ENCODE data around the gene NCF4.

The NCF4 gene

GRCh38 chr22:36860821-36861659 lies at the start of gene NCF4:
Gene NCF4 (plus strand): TSS chr22:36861006. CDS start chr22:36861172, 166 bp downstream.
- DNase-seq (peak; percentile 74 to 80), ATAC-seq (peak; percentile 89)
- Mint-ChIP-seq H3K4me3 (peak within 1 kb of the TSS; percentile 51 to 75), H3K9me3 (no peaks in the 10 kb centered on the region), H3K27me3 (peaks cover 21% of the 10 kb centered on the region), H3K27ac (peak within 1 kb of the TSS; percentile 81 to 97), H3K4me1 (peaks cover 74% of the 10 kb centered on the region)

GRCh38 chr22:36811094-36811800 lies 49.6 kb upstream of the NCF4 start:
- H3K27ac Mint-ChIP-seq = no peak overlapping the region
- no peak for DNase-seq
- no peak overlapping the region for H3K4me3 Mint-ChIP-seq
- H3K4me1 Mint-ChIP-seq = peaks cover 21% of the 10 kb centered on the region
- no peak for ATAC-seq
- no peaks in the 10 kb centered on the region for H3K9me3 Mint-ChIP-seq
- H3K27me3 Mint-ChIP-seq = peaks cover 37% of the 10 kb centered on the region

GRCh38 chr22:36814801-36815200 lies 46.0 kb upstream of the NCF4 start:
- Mint-ChIP-seq H3K9me3 (no peaks in the 10 kb centered on the region), H3K27me3 (peaks cover 73% of the 10 kb centered on the region), H3K4me1 (peaks cover 14% of the 10 kb centered on the region), H3K27ac (no peak overlapping the region), H3K4me3 (no peak overlapping the region)
- ATAC-seq (no peak), DNase-seq (no peak)

GRCh38 chr22:36815558-36816338 lies 45.1 kb upstream of the NCF4 start:
- Mint-ChIP-seq H3K27ac (no peak overlapping the region), H3K4me1 (peaks cover 14% of the 10 kb centered on the region), H3K27me3 (peaks cover 82% of the 10 kb centered on the region), H3K4me3 (peak overlapping the region in 1 of 2 donors; percentile 57), H3K9me3 (no peaks in the 10 kb centered on the region)
- DNase-seq = peak in 1 of 2 donors; percentile 8
- no peak for ATAC-seq

- ATAC-seq (no peak), DNase-seq (no peak)
- peaks cover 85% of the 10 kb centered on the region for H3K27me3 Mint-ChIP-seq
- peaks cover 14% of the 10 kb centered on the region for H3K4me1 Mint-ChIP-seq
- H3K9me3 Mint-ChIP-seq = no peaks in the 10 kb centered on the region
- peak overlapping the region in 1 of 2 donors; percentile 57 for H3K4me3 Mint-ChIP-seq
- no peak overlapping the region for H3K27ac Mint-ChIP-seq
Observed at GRCh38 chr22:36816339-36816635, 44.5 kb upstream of the NCF4 start.

- ATAC-seq (peak; percentile 53), DNase-seq (no peak)
- Mint-ChIP-seq H3K27ac (no peak within 1 kb of the TSS), H3K27me3 (peaks cover 85% of the 10 kb centered on the region), H3K4me3 (peak within 1 kb of the TSS; percentile 27 to 59), H3K4me1 (peaks cover 14% of the 10 kb centered on the region), H3K9me3 (no peaks in the 10 kb centered on the region)
Observed at GRCh38 chr22:36816636-36817524, 43.9 kb upstream of the NCF4 start, which contains the start of gene PVALB. Gene PVALB (minus strand): TSS chr22:36817035. CDS start chr22:36817005, 30 bp downstream.

- Mint-ChIP-seq H3K27ac (no peak overlapping the region), H3K4me1 (peaks cover 14% of the 10 kb centered on the region), H3K4me3 (peak overlapping the region in 1 of 2 donors; percentile 59), H3K27me3 (peaks cover 85% of the 10 kb centered on the region), H3K9me3 (no peaks in the 10 kb centered on the region)
- no peak for ATAC-seq
- DNase-seq = no peak
Observed at GRCh38 chr22:36817525-36817848, 43.3 kb upstream of the NCF4 start.

- H3K27ac Mint-ChIP-seq = peak overlapping the region in 1 of 2 donors; percentile 45
- peaks cover 14% of the 10 kb centered on the region for H3K4me1 Mint-ChIP-seq
- DNase-seq (no peak), ATAC-seq (no peak)
- peaks cover 81% of the 10 kb centered on the region for H3K27me3 Mint-ChIP-seq
- no peaks in the 10 kb centered on the region for H3K9me3 Mint-ChIP-seq
- no peak overlapping the region for H3K4me3 Mint-ChIP-seq
Observed at GRCh38 chr22:36818010-36818642, 42.7 kb upstream of the NCF4 start.

- no peaks in the 10 kb centered on the region for H3K9me3 Mint-ChIP-seq
- H3K4me1 Mint-ChIP-seq = peaks cover 14% of the 10 kb centered on the region
- no peak overlapping the region for H3K27ac Mint-ChIP-seq
- peaks cover 81% of the 10 kb centered on the region for H3K27me3 Mint-ChIP-seq
- no peak for ATAC-seq
- no peak overlapping the region for H3K4me3 Mint-ChIP-seq
- no peak for DNase-seq
Observed at GRCh38 chr22:36819112-36819511, 41.7 kb upstream of the NCF4 start.

- no peak overlapping the region for H3K4me3 Mint-ChIP-seq
- DNase-seq = no peak
- H3K9me3 Mint-ChIP-seq = no peaks in the 10 kb centered on the region
- no peak overlapping the region for H3K27ac Mint-ChIP-seq
- peaks cover 46% of the 10 kb centered on the region for H3K27me3 Mint-ChIP-seq
- H3K4me1 Mint-ChIP-seq = peaks cover 4% of the 10 kb centered on the region
- ATAC-seq = no peak
Observed at GRCh38 chr22:36822581-36822980, 38.2 kb upstream of the NCF4 start.

GRCh38 chr22:36823186-36823839 lies 37.5 kb upstream of the NCF4 start:
- no peaks in the 10 kb centered on the region for H3K9me3 Mint-ChIP-seq
- H3K4me1 Mint-ChIP-seq = no peaks in the 10 kb centered on the region
- DNase-seq (no peak), ATAC-seq (no peak)
- no peak overlapping the region for H3K4me3 Mint-ChIP-seq
- peaks cover 39% of the 10 kb centered on the region for H3K27me3 Mint-ChIP-seq
- H3K27ac Mint-ChIP-seq = no peak overlapping the region

- Mint-ChIP-seq H3K27me3 (peaks cover 34% of the 10 kb centered on the region), H3K4me3 (no peak overlapping the region), H3K4me1 (no peaks in the 10 kb centered on the region), H3K27ac (peak overlapping the region in 1 of 2 donors; percentile 23), H3K9me3 (no peaks in the 10 kb centered on the region)
- DNase-seq (no peak), ATAC-seq (no peak)
Observed at GRCh38 chr22:36824655-36825054, 36.2 kb upstream of the NCF4 start.

GRCh38 chr22:36826262-36826661 lies 34.5 kb upstream of the NCF4 start:
- Mint-ChIP-seq H3K27me3 (peaks cover 36% of the 10 kb centered on the region), H3K27ac (no peak overlapping the region), H3K4me1 (peaks cover 14% of the 10 kb centered on the region), H3K9me3 (no peaks in the 10 kb centered on the region), H3K4me3 (no peak overlapping the region)
- no peak for ATAC-seq
- DNase-seq = no peak

GRCh38 chr22:36828815-36829214 lies 32.0 kb upstream of the NCF4 start:
- peak; percentile 57 for ATAC-seq
- H3K4me1 Mint-ChIP-seq = peaks cover 15% of the 10 kb centered on the region
- H3K27me3 Mint-ChIP-seq = peaks cover 53% of the 10 kb centered on the region
- no peak overlapping the region for H3K27ac Mint-ChIP-seq
- H3K9me3 Mint-ChIP-seq = no peaks in the 10 kb centered on the region
- no peak for DNase-seq
- no peak overlapping the region for H3K4me3 Mint-ChIP-seq

All from stimulated activated naive CD8-positive, alpha-beta T cell treated with anti-CD3 and anti-CD28 coated beads, Interleukin-15, amount 100 ng/mL, for 72 hours (primary cell).